ENCODE data around the gene PGC. TPM values are rescaled to one million over a fixed set of nuclear protein-coding genes. Genes with fewer than 3 reads are reported as not detected.

PGC gene
- total RNA-seq, 4 donors from 2014 or later, result 0.42 TPM; not detected in 3

- intact Hi-C loops (cut with DNase I; ENCODE audit: low total_unique reads), result no loop called here
- TF ChIP-seq, protein P1, sequence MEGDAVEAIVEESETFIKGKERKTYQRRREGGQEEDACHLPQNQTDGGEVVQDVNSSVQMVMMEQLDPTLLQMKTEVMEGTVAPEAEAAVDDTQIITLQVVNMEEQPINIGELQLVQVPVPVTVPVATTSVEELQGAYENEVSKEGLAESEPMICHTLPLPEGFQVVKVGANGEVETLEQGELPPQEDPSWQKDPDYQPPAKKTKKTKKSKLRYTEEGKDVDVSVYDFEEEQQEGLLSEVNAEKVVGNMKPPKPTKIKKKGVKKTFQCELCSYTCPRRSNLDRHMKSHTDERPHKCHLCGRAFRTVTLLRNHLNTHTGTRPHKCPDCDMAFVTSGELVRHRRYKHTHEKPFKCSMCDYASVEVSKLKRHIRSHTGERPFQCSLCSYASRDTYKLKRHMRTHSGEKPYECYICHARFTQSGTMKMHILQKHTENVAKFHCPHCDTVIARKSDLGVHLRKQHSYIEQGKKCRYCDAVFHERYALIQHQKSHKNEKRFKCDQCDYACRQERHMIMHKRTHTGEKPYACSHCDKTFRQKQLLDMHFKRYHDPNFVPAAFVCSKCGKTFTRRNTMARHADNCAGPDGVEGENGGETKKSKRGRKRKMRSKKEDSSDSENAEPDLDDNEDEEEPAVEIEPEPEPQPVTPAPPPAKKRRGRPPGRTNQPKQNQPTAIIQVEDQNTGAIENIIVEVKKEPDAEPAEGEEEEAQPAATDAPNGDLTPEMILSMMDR (IDR thresholded peaks at IDR 0.05), result no peak
- TF ChIP-seq POLR2A (IDR thresholded peaks at IDR 0.05), result no peak
- no peak for DNase-seq (ENCODE audit: low spot score in 2 of 2)
- 83 to 89% methylated on average over 2 of the region's 2 CpGs for WGBS, 2 donors
- no peak overlapping the region for H3K4me3 ChIP-seq (ENCODE audit: low read depth, poor library complexity, severe bottlenecking)
Observed at GRCh38 chr6:41699063-41699462, 48.1 kb downstream of the PGC start.

- intact Hi-C loops (cut with DNase I; ENCODE audit: low total_unique reads), result no loop called here
- 61 to 66% methylated on average over 15 of the region's 15 CpGs for WGBS, 2 donors
- no peak overlapping the region for H3K4me3 ChIP-seq (ENCODE audit: low read depth, poor library complexity, severe bottlenecking)
- TF ChIP-seq, protein P1 (IDR thresholded peaks at IDR 0.05), result no peak
- no peak for TF ChIP-seq POLR2A (IDR thresholded peaks at IDR 0.05)
- no peak for DNase-seq (ENCODE audit: low spot score in 2 of 2)
Observed at GRCh38 chr6:41697861-41698781, 49.1 kb downstream of the PGC start.

GRCh38 chr6:41696788-41697187 is 50.4 kb downstream of the PGC start:
- no peak for TF ChIP-seq POLR2A (IDR thresholded peaks at IDR 0.05)
- TF ChIP-seq, protein P1 (IDR thresholded peaks at IDR 0.05), result no peak
- intact Hi-C loops (cut with DNase I; ENCODE audit: low total_unique reads), result no loop called here
- WGBS, 2 donors, result 92 to 93% methylated on average over 6 of the region's 6 CpGs
- no peak overlapping the region for H3K4me3 ChIP-seq (ENCODE audit: low read depth, poor library complexity, severe bottlenecking)
- DNase-seq (ENCODE audit: low spot score in 2 of 2), result no peak

GRCh38 chr6:41695825-41696224 is 51.4 kb downstream of the PGC start:
- intact Hi-C loops (cut with DNase I; ENCODE audit: low total_unique reads), result no loop called here

DNA sequence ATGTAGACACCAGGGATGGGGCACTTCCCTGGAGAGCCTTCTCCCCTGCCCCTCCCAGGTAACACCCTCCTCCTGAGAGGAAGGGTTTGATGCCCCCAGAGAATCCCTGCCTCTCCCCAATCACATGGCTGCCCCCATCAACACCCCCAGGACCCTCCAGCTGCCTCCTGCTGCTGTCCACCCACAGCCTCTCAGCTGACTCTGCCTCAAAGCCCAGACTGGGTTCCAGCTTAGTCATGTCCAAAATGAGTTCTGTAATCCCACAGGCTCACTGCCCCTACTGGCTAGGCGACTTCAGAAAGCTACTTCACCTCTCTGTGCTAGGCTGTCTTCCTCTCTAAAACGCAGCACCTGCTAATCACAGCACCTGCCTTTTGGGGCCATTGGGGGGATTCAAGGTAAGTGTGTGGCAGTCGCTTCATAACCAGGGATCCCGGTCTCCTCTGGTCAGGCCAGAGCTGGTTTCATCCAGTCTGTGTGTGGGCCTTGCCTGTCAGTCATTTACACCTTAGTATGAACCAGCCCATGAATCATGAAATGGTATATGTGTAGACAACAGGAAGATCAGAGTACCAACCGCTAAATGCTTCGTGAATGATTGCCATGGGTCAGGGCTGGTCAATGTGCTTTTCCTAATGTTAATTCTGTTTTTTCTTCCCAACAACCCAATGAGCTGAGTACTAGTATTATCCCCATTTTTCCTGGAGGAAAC is 52.2 kb downstream of the PGC start:
- TF ChIP-seq POLR2A (IDR thresholded peaks at IDR 0.05), result no peak
- TF ChIP-seq, protein P1 (IDR thresholded peaks at IDR 0.05), result no peak
- 88 to 90% methylated on average over 5 to 6 of the region's 6 CpGs for WGBS, 2 donors
- no peak overlapping the region for H3K4me3 ChIP-seq (ENCODE audit: low read depth, poor library complexity, severe bottlenecking)
- intact Hi-C loops (cut with DNase I; ENCODE audit: low total_unique reads), result no loop called here
- DNase-seq (ENCODE audit: low spot score in 2 of 2), result no peak

More at GRCh38 chr6:41695825-41696224, 51.4 kb downstream of the PGC start:
- WGBS, 2 donors, result 89 to 96% methylated on average over 6 of the region's 6 CpGs
- TF ChIP-seq, protein P1 (IDR thresholded peaks at IDR 0.05), result no peak
- no peak for TF ChIP-seq POLR2A (IDR thresholded peaks at IDR 0.05)
- no peak for DNase-seq (ENCODE audit: low spot score in 2 of 2)
- no peak overlapping the region for H3K4me3 ChIP-seq (ENCODE audit: low read depth, poor library complexity, severe bottlenecking)
